CD4-positive, alpha-beta T cell (primary cell): ENCODE results near the gene DPEP2. TPM values are rescaled to one million over a fixed set of nuclear protein-coding genes. Genes with fewer than 3 reads are reported as not detected.

Experiments
- ATAC-seq: fragments of 200-7000 bp; cut with Tn5 transposase; one replicate; pipeline ENCODE4 v1.10.0; 2022; ENCODE audit warnings: mild to moderate bottlenecking; ENCODE audit not compliant: poor library complexity
- CTCF ChIA-PET: fragments of 350-600 bp; sonication (Branson Sonifier 250); formaldehyde crosslinking; loops from one replicate; lab custom pipeline; 2021; ENCODE audit warnings: antibody characterized with exemption, inconsistent platforms; lab: Charles Lee
- POLR2A ChIA-PET: fragments of 350-600 bp; sonication (Branson Sonifier 250); formaldehyde crosslinking; loops from one replicate; lab custom pipeline; 2021; ENCODE audit warnings: antibody characterized with exemption, inconsistent platforms; lab: Charles Lee
- DNase-seq, 14 experiments: peaks; one replicate each; pipeline ENCODE4 v3.0.0-alpha.2; 2013 to 2020; ENCODE audit warnings: mixed read lengths in 2 of 14
- H3K27ac ChIP-seq, 2 donors: one replicate each; pipeline versions ENCODE4 v1.5.1 to v1.7.0; 2013; ENCODE audit warnings: low read length in 2 of 2, low read depth in 1 of 2, mild to moderate bottlenecking in 1 of 2
- H3K27me3 ChIP-seq, 2 experiments: 1 replicate in 1 of 2; 2 replicates in 1 of 2; pipeline versions ENCODE4 v1.6.1 to v1.7.0; 2013; ENCODE audit warnings: low read length in 2 of 2, control low read depth in 1 of 2, mild to moderate bottlenecking in 1 of 2, moderate library complexity in 1 of 2; ENCODE audit not compliant: insufficient read depth in 2 of 2, control insufficient read depth in 1 of 2
- H3K36me3 ChIP-seq: one replicate; pipeline ENCODE4 v1.6.1; 2013; ENCODE audit warnings: low read length, control low read depth; ENCODE audit not compliant: insufficient read depth
- H3K4me1 ChIP-seq: one replicate; pipeline ENCODE4 v1.6.1; 2013; ENCODE audit warnings: low read length, control low read depth; ENCODE audit not compliant: insufficient read depth
- H3K4me3 ChIP-seq: one replicate; pipeline ENCODE4 v1.5.1; 2013; ENCODE audit warnings: mild to moderate bottlenecking, low read length, moderate library complexity
- H3K9me3 ChIP-seq, 2 experiments: 1 replicate in 1 of 2; 2 replicates in 1 of 2; pipeline versions ENCODE4 v1.6.1 to v1.7.0; 2013; ENCODE audit warnings: low read length in 2 of 2, mild to moderate bottlenecking in 2 of 2, control low read depth in 1 of 2, moderate library complexity in 1 of 2; ENCODE audit not compliant: control insufficient read depth in 1 of 2, insufficient read depth in 1 of 2
- H3K27ac Mint-ChIP-seq: one replicate; pipeline ENCODE4 v1.8.0; 2020; ENCODE audit warnings: mixed read lengths
- H3K27me3 Mint-ChIP-seq: one replicate; pipeline ENCODE4 v1.8.0; 2021; ENCODE audit warnings: mixed read lengths
- H3K36me3 Mint-ChIP-seq: one replicate; pipeline ENCODE4 v1.8.0; 2021; ENCODE audit warnings: low read depth, mixed read lengths
- H3K4me1 Mint-ChIP-seq: one replicate; pipeline ENCODE4 v1.8.0; 2021; ENCODE audit warnings: low read depth, mixed read lengths
- H3K4me3 Mint-ChIP-seq: one replicate; pipeline ENCODE4 v1.8.0; 2020; ENCODE audit warnings: mild to moderate bottlenecking, mixed read lengths
- H3K9me3 Mint-ChIP-seq: one replicate; pipeline ENCODE4 v1.8.0; 2020; ENCODE audit warnings: mixed read lengths
- CTCF ChIP-seq: fragments of 200-600 bp; IDR thresholded peaks from one replicate; pipeline ENCODE4 v1.8.0; 2022; ENCODE audit warnings: antibody characterized with exemption, mild to moderate bottlenecking
- intact Hi-C, 2 experiments: fragments of 100-400 bp; cut with DNase I in 1 of 2; cut with micrococcal nuclease in 1 of 2; formaldehyde crosslinking; loops; one replicate each; pipeline versions ENCODE4 v1.15.1 to v1.9.0; 2023 to 2025; cut with DNase I, micrococcal nuclease
- total RNA-seq, 174 experiments: library from RNA in 2 of 174; stranded (reverse) in 2 of 174; gene quantifications; one replicate each; pipeline ENCODE4 v1.2.3 and lab custom pipeline; 2021 to 2026

Gene DPEP2
- total RNA-seq, 2 experiments from 2014 or later, result 42.2 to 43.5 TPM

GRCh38 chr16:67953641-67954375 lies 45.5 kb downstream of the DPEP2 start:
- Mint-ChIP-seq H3K27me3 (no peaks in the 10 kb centered on the region), H3K4me1 (no peaks in the 10 kb centered on the region), H3K4me3 (no peak overlapping the region), H3K36me3 (peaks cover 14% of the 10 kb centered on the region), H3K9me3 (no peaks in the 10 kb centered on the region), H3K27ac (no peak overlapping the region)
- ATAC-seq (no peak), DNase-seq (no peak)
- Histone ChIP-seq H3K9me3 (no peaks in the 10 kb centered on the region), H3K4me3 (no peak overlapping the region), H3K36me3 (peaks cover 30% of the 10 kb centered on the region), H3K4me1 (no peaks in the 10 kb centered on the region), H3K27ac (no peak overlapping the region), H3K27me3 (no peaks in the 10 kb centered on the region)
- intact Hi-C loops, result no loop called here
- CTCF ChIA-PET, result no interaction called here
- no peak for TF ChIP-seq CTCF
- POLR2A ChIA-PET, result no interaction called here

GRCh38 chr16:67951485-67951884 lies 47.8 kb downstream of the DPEP2 start:
- H3K4me3 Mint-ChIP-seq, result no peak overlapping the region
- H3K27ac Mint-ChIP-seq, result no peak overlapping the region
- H3K9me3 Mint-ChIP-seq, result no peaks in the 10 kb centered on the region
- intact Hi-C loops, result no loop called here
- H3K27me3 Mint-ChIP-seq, result no peaks in the 10 kb centered on the region
- CTCF ChIA-PET, result no interaction called here
- POLR2A ChIA-PET, result interaction anchor here (0.8 kb wide), 1 partner anchor 11 kb away, joined by 3 read pairs; no protein-coding TSS in a partner anchor
- H3K27me3 ChIP-seq, result no peaks in the 10 kb centered on the region
- H3K36me3 ChIP-seq, result peaks cover 43% of the 10 kb centered on the region
- H3K4me1 ChIP-seq, result no peaks in the 10 kb centered on the region
- DNase-seq (peak in 1 of 14 experiments; percentile 8), ATAC-seq (no peak)
- H3K4me1 Mint-ChIP-seq, result no peaks in the 10 kb centered on the region
- no peaks in the 10 kb centered on the region for H3K9me3 ChIP-seq
- no peak for TF ChIP-seq CTCF
- peaks cover 5% of the 10 kb centered on the region for H3K36me3 Mint-ChIP-seq
- H3K4me3 ChIP-seq, result no peak overlapping the region
- H3K27ac ChIP-seq, result no peak overlapping the region

- no peaks in the 10 kb centered on the region for H3K9me3 Mint-ChIP-seq
- no peaks in the 10 kb centered on the region for H3K27me3 Mint-ChIP-seq
- ChIA-PET POLR2A (interaction anchor here (0.8 kb wide), 1 partner anchor 10 kb away, joined by 3 read pairs; no protein-coding TSS in a partner anchor), CTCF (no interaction called here)
- peak in 1 of 14 experiments; percentile 9 for DNase-seq
- H3K27me3 ChIP-seq, result no peaks in the 10 kb centered on the region
- no peaks in the 10 kb centered on the region for H3K4me1 Mint-ChIP-seq
- H3K4me3 Mint-ChIP-seq, result no peak overlapping the region
- H3K27ac ChIP-seq, result no peak overlapping the region
- no peak overlapping the region for H3K4me3 ChIP-seq
- intact Hi-C loops, result no loop called here
- ATAC-seq, result no peak
- TF ChIP-seq CTCF, result no peak
- peaks cover 13% of the 10 kb centered on the region for H3K36me3 Mint-ChIP-seq
- no peaks in the 10 kb centered on the region for H3K4me1 ChIP-seq
- H3K9me3 ChIP-seq, result no peaks in the 10 kb centered on the region
- H3K36me3 ChIP-seq, result peaks cover 54% of the 10 kb centered on the region
- no peak overlapping the region for H3K27ac Mint-ChIP-seq
Observed at GRCh38 chr16:67950335-67950843, 48.9 kb downstream of the DPEP2 start.
